HepG2 (cell line): Measurements from ENCODE around the gene ZFPL1. TPM values are rescaled to one million over a fixed set of nuclear protein-coding genes. Genes with fewer than 3 reads are reported as not detected.

Experiments used
- AKAP8 ChIP-seq: sonication (generic); formaldehyde crosslinking; IDR thresholded peaks from 2 replicates; pipeline ENCODE4 v1.5.1; 2020; ENCODE audit warnings: mild to moderate bottlenecking, missing genetic modification reagents
- KAT7 ChIP-seq: IDR thresholded peaks from 2 replicates; pipeline ENCODE4 v1.6.1; 2018; ENCODE audit warnings: borderline replicate concordance, missing compliant biosample characterization
- MEIS1 ChIP-seq: sonication (generic); formaldehyde crosslinking; IDR thresholded peaks from 2 replicates; pipeline ENCODE4 v1.9.0; 2021; ENCODE audit warnings: mild to moderate bottlenecking, missing genetic modification reagents, moderate library complexity, borderline replicate concordance
- NKX3-1 ChIP-seq: sonication (generic); formaldehyde crosslinking; IDR thresholded peaks from 2 replicates; pipeline ENCODE4 v1.5.0; 2020; ENCODE audit warnings: missing genetic modification reagents
- PAWR ChIP-seq: sonication (generic); formaldehyde crosslinking; IDR thresholded peaks from 2 replicates; pipeline ENCODE4 v1.4.0; 2020; ENCODE audit warnings: missing genetic modification reagents, mild to moderate bottlenecking, borderline replicate concordance
- SALL2 ChIP-seq: sonication (generic); formaldehyde crosslinking; IDR thresholded peaks from 2 replicates; pipeline ENCODE4 v1.8.1; 2023; ENCODE audit warnings: mild to moderate bottlenecking, missing genetic modification reagents, inconsistent platforms
- SRSF1 ChIP-seq: fragments of 200-400 bp; formaldehyde crosslinking; optimal IDR thresholded peaks from 2 replicates; pipeline ENCODE3; 2017; ENCODE audit warnings: mild to moderate bottlenecking, low read depth, low read length, moderate library complexity
- SUZ12 ChIP-seq: fragments of 150-350 bp; IDR thresholded peaks from 2 replicates; pipeline ENCODE4 v1.6.1; 2014; ENCODE audit warnings: low read depth, low read length
- TAF1 ChIP-seq: sonication (generic); formaldehyde crosslinking; IDR thresholded peaks from 2 replicates; pipeline ENCODE4 v1.4.0; 2020; ENCODE audit warnings: missing genetic modification reagents
- ZNF501 ChIP-seq: sonication (generic); formaldehyde crosslinking; IDR thresholded peaks from 2 replicates; pipeline ENCODE4 v1.5.1; 2020; ENCODE audit warnings: mild to moderate bottlenecking, moderate library complexity, missing genetic modification reagents
- ZNF552 ChIP-seq: sonication (generic); formaldehyde crosslinking; IDR thresholded peaks from 2 replicates; pipeline ENCODE4 v1.9.0; 2022; ENCODE audit warnings: missing genetic modification reagents, mild to moderate bottlenecking, borderline replicate concordance
- ZNF792 ChIP-seq: IDR thresholded peaks from 2 replicates; pipeline ENCODE4 v1.6.1; 2016
- ZSCAN21 ChIP-seq: sonication (generic); formaldehyde crosslinking; IDR thresholded peaks from 2 replicates; pipeline ENCODE4 v1.8.0; 2022; ENCODE audit warnings: mild to moderate bottlenecking, missing genetic modification reagents, moderate library complexity, borderline replicate concordance
- polyA plus RNA-seq, 8 experiments: library from polyadenylated mRNA; depleted of rRNA in 3 of 8; stranded (reverse) in 7 of 8; unstranded in 1 of 8; fragments of >200 nt; fragmentation: Illumina TruSeq in 4 of 8; extraction: Trizol in 4 of 8; gene quantifications; 2 replicates each; pipeline versions ENCODE4 v1.2.1 to v1.2.3, GENCODE V29; 2011 to 2016; ENCODE audit warnings: low read depth in 4 of 8, missing spikeins in 1 of 8, mixed read lengths in 1 of 8; ENCODE audit not compliant: insufficient read depth in 1 of 8
- total RNA-seq, 5 experiments: library from RNA; depleted of rRNA; stranded (reverse); fragments of >200 nt; fragmentation: Illumina TruSeq; extraction: Trizol; gene quantifications; 2 replicates each; pipeline ENCODE4 v1.2.3, GENCODE V29; 2016; ENCODE audit warnings: low read depth in 1 of 5
- TF ChIP-seq, protein P1 (sequence below): sonication (generic); formaldehyde crosslinking; IDR thresholded peaks from 2 replicates; pipeline ENCODE4 v1.4.0; 2020; ENCODE audit warnings: missing genetic modification reagents
- TF ChIP-seq, protein P2 (sequence below): sonication (generic); formaldehyde crosslinking; IDR thresholded peaks from 2 replicates; pipeline ENCODE4 v1.4.0; 2020; ENCODE audit warnings: missing genetic modification reagents, borderline replicate concordance
- TF ChIP-seq, protein P3 (sequence below): sonication (generic); formaldehyde crosslinking; IDR thresholded peaks from 2 replicates; pipeline ENCODE4 v1.5.1; 2020; ENCODE audit warnings: missing genetic modification reagents, mild to moderate bottlenecking, borderline replicate concordance
- TF ChIP-seq, protein P4 (sequence below): sonication (generic); formaldehyde crosslinking; IDR thresholded peaks from 2 replicates; pipeline ENCODE4 v1.4.0; 2020; ENCODE audit warnings: missing genetic modification reagents
- TF ChIP-seq, protein P5 (sequence below): IDR thresholded peaks from 2 replicates; pipeline ENCODE4 v1.6.1; 2016; ENCODE audit warnings: mild to moderate bottlenecking

ZFPL1 gene
- total and polyA plus RNA-seq, 2 of the 13 experiments (the other 11 are each of a cell fraction or from before 2014, with no cell fraction given) = 32.2 to 56.0 TPM

DNA sequence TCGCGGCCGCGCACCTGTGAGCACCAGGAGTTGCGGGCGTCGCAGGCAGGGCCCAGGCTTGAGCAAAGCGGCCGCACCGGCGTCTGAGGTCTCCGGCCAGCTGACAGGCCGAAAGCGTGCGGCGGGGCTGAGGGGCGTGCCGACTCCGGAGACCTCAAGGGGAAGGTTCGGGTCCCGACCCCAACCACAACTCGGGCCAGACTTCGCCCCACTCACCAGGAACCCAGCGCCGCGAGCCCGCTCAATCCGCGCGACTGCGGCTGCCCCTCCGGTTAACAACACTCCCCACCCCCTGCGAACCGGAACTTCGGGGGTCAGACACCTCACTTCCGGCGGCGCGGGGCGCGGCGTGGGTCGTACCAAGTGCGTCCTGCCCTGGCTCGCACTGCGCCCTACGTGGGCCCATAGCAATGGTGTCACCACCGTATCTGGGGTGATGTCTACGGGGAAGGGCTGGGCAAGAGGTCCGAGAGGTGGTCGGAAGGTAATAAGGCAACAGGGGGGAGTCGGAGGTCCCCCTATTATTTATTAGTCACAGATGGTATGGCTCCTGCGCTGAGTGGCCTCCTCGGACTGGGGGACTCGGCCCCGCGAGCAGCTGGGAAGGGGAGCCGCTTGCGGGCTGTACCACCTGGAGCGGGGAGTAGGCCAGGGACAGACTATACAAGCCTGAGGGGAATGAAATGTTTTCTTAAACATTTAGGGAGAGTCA lies 50.4 kb downstream of the ZFPL1 start, which contains the start of gene SYVN1 (continued):
- TF ChIP-seq PAWR (CRISPR knock-in tag) (0 out of 2 replicates have a peak, but pooled peaks have one; percentile 62), KAT7 (CRISPR knock-in tag) (peak; percentile 76; the same call in 1 of the 2 replicates), MEIS1 (CRISPR knock-in tag) (peak; percentile 78; the same call in 1 of the 2 replicates), NKX3-1 (CRISPR knock-in tag) (peak; percentile 63), ZNF552 (CRISPR knock-in tag) (peak; percentile 75; the same call in 1 of the 2 replicates), TAF1 (CRISPR knock-in tag) (peak; percentile 81), AKAP8 (peak; percentile 53; the same call in 1 of the 2 replicates), ZNF501 (peak; percentile 52; the same call in 1 of the 2 replicates), SALL2 (peak; percentile 67), ZNF792 (CRISPR knock-in tag) (peak; percentile 50; the same call in 1 of the 2 replicates), SRSF1 (peak; percentile 23), ZSCAN21 (CRISPR knock-in tag) (no peak; the same call in 1 of the 2 replicates), SUZ12 (no peak)
- TF ChIP-seq, protein P1, sequence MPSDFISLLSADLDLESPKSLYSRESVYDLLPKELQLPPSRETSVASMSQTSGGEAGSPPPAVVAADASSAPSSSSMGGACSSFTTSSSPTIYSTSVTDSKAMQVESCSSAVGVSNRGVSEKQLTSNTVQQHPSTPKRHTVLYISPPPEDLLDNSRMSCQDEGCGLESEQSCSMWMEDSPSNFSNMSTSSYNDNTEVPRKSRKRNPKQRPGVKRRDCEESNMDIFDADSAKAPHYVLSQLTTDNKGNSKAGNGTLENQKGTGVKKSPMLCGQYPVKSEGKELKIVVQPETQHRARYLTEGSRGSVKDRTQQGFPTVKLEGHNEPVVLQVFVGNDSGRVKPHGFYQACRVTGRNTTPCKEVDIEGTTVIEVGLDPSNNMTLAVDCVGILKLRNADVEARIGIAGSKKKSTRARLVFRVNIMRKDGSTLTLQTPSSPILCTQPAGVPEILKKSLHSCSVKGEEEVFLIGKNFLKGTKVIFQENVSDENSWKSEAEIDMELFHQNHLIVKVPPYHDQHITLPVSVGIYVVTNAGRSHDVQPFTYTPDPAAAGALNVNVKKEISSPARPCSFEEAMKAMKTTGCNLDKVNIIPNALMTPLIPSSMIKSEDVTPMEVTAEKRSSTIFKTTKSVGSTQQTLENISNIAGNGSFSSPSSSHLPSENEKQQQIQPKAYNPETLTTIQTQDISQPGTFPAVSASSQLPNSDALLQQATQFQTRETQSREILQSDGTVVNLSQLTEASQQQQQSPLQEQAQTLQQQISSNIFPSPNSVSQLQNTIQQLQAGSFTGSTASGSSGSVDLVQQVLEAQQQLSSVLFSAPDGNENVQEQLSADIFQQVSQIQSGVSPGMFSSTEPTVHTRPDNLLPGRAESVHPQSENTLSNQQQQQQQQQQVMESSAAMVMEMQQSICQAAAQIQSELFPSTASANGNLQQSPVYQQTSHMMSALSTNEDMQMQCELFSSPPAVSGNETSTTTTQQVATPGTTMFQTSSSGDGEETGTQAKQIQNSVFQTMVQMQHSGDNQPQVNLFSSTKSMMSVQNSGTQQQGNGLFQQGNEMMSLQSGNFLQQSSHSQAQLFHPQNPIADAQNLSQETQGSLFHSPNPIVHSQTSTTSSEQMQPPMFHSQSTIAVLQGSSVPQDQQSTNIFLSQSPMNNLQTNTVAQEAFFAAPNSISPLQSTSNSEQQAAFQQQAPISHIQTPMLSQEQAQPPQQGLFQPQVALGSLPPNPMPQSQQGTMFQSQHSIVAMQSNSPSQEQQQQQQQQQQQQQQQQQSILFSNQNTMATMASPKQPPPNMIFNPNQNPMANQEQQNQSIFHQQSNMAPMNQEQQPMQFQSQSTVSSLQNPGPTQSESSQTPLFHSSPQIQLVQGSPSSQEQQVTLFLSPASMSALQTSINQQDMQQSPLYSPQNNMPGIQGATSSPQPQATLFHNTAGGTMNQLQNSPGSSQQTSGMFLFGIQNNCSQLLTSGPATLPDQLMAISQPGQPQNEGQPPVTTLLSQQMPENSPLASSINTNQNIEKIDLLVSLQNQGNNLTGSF (CRISPR knock-in tag) = peak; percentile 55
- TF ChIP-seq, protein P2, sequence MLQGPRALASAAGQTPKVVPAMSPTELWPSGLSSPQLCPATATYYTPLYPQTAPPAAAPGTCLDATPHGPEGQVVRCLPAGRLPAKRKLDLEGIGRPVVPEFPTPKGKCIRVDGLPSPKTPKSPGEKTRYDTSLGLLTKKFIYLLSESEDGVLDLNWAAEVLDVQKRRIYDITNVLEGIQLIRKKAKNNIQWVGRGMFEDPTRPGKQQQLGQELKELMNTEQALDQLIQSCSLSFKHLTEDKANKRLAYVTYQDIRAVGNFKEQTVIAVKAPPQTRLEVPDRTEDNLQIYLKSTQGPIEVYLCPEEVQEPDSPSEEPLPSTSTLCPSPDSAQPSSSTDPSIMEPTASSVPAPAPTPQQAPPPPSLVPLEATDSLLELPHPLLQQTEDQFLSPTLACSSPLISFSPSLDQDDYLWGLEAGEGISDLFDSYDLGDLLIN (CRISPR knock-in tag) = peak; percentile 64; the same call in 1 of the 2 replicates
- TF ChIP-seq, protein P3, sequence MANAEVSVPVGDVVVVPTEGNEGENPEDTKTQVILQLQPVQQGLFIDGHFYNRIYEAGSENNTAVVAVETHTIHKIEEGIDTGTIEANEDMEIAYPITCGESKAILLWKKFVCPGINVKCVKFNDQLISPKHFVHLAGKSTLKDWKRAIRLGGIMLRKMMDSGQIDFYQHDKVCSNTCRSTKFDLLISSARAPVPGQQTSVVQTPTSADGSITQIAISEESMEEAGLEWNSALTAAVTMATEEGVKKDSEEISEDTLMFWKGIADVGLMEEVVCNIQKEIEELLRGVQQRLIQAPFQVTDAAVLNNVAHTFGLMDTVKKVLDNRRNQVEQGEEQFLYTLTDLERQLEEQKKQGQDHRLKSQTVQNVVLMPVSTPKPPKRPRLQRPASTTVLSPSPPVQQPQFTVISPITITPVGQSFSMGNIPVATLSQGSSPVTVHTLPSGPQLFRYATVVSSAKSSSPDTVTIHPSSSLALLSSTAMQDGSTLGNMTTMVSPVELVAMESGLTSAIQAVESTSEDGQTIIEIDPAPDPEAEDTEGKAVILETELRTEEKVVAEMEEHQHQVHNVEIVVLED (CRISPR knock-in tag) = peak; percentile 95
- TF ChIP-seq, protein P4, sequence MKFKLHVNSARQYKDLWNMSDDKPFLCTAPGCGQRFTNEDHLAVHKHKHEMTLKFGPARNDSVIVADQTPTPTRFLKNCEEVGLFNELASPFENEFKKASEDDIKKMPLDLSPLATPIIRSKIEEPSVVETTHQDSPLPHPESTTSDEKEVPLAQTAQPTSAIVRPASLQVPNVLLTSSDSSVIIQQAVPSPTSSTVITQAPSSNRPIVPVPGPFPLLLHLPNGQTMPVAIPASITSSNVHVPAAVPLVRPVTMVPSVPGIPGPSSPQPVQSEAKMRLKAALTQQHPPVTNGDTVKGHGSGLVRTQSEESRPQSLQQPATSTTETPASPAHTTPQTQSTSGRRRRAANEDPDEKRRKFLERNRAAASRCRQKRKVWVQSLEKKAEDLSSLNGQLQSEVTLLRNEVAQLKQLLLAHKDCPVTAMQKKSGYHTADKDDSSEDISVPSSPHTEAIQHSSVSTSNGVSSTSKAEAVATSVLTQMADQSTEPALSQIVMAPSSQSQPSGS = no peak
- TF ChIP-seq, protein P5, sequence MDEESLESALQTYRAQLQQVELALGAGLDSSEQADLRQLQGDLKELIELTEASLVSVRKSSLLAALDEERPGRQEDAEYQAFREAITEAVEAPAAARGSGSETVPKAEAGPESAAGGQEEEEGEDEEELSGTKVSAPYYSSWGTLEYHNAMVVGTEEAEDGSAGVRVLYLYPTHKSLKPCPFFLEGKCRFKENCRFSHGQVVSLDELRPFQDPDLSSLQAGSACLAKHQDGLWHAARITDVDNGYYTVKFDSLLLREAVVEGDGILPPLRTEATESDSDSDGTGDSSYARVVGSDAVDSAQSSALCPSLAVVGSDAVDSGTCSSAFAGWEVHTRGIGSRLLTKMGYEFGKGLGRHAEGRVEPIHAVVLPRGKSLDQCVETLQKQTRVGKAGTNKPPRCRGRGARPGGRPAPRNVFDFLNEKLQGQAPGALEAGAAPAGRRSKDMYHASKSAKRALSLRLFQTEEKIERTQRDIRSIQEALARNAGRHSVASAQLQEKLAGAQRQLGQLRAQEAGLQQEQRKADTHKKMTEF (CRISPR knock-in tag) = peak; percentile 40; the same call in 1 of the 2 replicates
